Measurements from ENCODE around the gene GPATCH8.

The GPATCH8 gene

DNA sequence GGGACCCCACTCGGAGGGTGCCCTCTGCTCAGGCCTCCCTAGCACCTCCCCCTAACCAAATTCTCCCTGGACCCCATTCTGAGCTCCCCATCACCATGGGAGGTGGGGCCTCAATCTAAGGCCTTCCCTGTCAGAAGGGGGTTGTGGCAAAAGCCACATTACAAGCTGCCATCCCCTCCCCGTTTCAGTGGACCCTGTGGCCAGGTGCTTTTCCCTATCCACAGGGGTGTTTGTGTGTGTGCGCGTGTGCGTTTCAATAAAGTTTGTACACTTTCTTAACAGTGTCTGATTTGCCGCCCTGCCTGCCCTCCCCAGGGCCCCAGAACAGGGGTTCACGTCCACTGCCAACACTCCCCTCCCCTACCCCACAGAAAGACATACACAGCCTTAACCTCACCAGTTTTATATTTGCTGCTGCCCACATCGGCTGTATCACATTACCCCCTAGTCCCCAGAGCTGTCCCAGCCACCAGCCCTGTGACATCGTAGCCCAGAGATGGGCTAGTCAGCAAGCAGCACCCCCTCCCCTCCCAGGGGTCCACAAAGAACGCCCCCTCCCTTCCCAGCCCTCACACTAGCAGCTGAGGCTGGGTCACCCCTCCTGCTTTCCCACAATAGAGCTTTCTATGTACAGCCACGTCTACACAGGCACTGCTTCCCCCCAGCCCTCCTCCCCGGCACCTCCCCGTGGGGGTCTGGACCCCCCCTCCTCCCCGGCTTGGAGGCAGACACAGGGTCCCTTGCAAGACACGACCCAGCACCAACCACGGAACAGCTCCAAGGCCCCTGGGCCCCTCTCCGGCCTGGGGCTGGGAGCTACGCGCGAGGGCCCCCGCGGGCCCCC lies 150.2 kb downstream of the GPATCH8 start:
- no peak for DNase-seq

- no peak for DNase-seq
Observed at GRCh38 chr17:44351961-44352827, 151.0 kb downstream of the GPATCH8 start.

GRCh38 chr17:44351464-44351863 lies 151.7 kb downstream of the GPATCH8 start:
- DNase-seq, result no peak

- DNase-seq, result peak; percentile 88
Observed at GRCh38 chr17:44350733-44351226, 152.4 kb downstream of the GPATCH8 start.

- DNase-seq, result no peak
Observed at GRCh38 chr17:44349553-44350070, 153.6 kb downstream of the GPATCH8 start.

GRCh38 chr17:44348988-44349364 lies 154.2 kb downstream of the GPATCH8 start:
- DNase-seq, result no peak

- no peak for DNase-seq
Observed at GRCh38 chr17:44348234-44348987, 154.8 kb downstream of the GPATCH8 start.

Measured in retina (tissue), 1 donor.